ENCODE results near the gene DNAH8.
"Not testable (repeated sequence)": the region's sequence is repeated elsewhere in the genome, so short reads cannot be mapped to it uniquely, and the experiment has no call there.

The DNAH8 gene

GRCh38 chr6:38750968-38751615 lies 36.0 kb downstream of the DNAH8 start:
- FAIRE-seq = no peak

GRCh38 chr6:38753707-38754106 lies 38.6 kb downstream of the DNAH8 start:
- no peak for FAIRE-seq

- FAIRE-seq = no peak
These were observed 40.1 kb downstream of the DNAH8 start for GRCh38 chr6:38755207-38755606.

- FAIRE-seq = peak; percentile 75
These were observed 40.8 kb downstream of the DNAH8 start for GRCh38 chr6:38755874-38756273.

GRCh38 chr6:38760097-38760496 lies 45.0 kb downstream of the DNAH8 start:
- FAIRE-seq = no peak

- FAIRE-seq = no peak
These were observed 47.7 kb downstream of the DNAH8 start for GRCh38 chr6:38762848-38763247.

GRCh38 chr6:38767560-38767959 lies 52.4 kb downstream of the DNAH8 start:
- no peak for FAIRE-seq

- no peak for FAIRE-seq
These were observed 58.2 kb downstream of the DNAH8 start for GRCh38 chr6:38773338-38773737.

- FAIRE-seq = no peak
These were observed 60.0 kb downstream of the DNAH8 start for GRCh38 chr6:38774929-38775707.

GRCh38 chr6:38775870-38776269 lies 60.8 kb downstream of the DNAH8 start:
- FAIRE-seq = no peak

GRCh38 chr6:38776515-38776914 lies 61.4 kb downstream of the DNAH8 start:
- FAIRE-seq = no peak

GRCh38 chr6:38779310-38780062 lies 64.4 kb downstream of the DNAH8 start:
- no peak for FAIRE-seq

- FAIRE-seq = no peak
These were observed 67.5 kb downstream of the DNAH8 start for GRCh38 chr6:38782616-38783015.

- no peak for FAIRE-seq
These were observed 68.5 kb downstream of the DNAH8 start for GRCh38 chr6:38783443-38784228.

GRCh38 chr6:38784506-38785235 lies 69.6 kb downstream of the DNAH8 start:
- FAIRE-seq = no peak

- FAIRE-seq = no peak
These were observed 71.4 kb downstream of the DNAH8 start for GRCh38 chr6:38786486-38786885.

- no peak for FAIRE-seq
These were observed 74.1 kb downstream of the DNAH8 start for GRCh38 chr6:38789256-38789655.

- FAIRE-seq = no peak
These were observed 77.2 kb downstream of the DNAH8 start for GRCh38 chr6:38792356-38792755.

GRCh38 chr6:38794682-38795081 lies 79.6 kb downstream of the DNAH8 start:
- FAIRE-seq = no peak

GRCh38 chr6:38796006-38796405 lies 80.9 kb downstream of the DNAH8 start:
- FAIRE-seq = no peak

GRCh38 chr6:38796437-38796836 lies 81.3 kb downstream of the DNAH8 start:
- not testable (repeated sequence) for FAIRE-seq

GRCh38 chr6:38796850-38797249 lies 81.7 kb downstream of the DNAH8 start:
- FAIRE-seq = no peak

All from islet of Langerhans (tissue), 1 donor.